HepG2 (cell line): ENCODE measurements around the gene ACTR1A. TPM values are rescaled to one million over a fixed set of nuclear protein-coding genes. Genes with fewer than 3 reads are reported as not detected.

Experiments used
- ATAC-seq: fragments of 200-7000 bp; cut with Tn5 transposase; 3 replicates; pipeline ENCODE4 v1.9.1; 2020; ENCODE audit warnings: mild to moderate bottlenecking, moderate library complexity
- BruUV-seq: library from RNA; stranded (reverse); fragments of 400-500 nt; replicated peaks from 2 replicates; lab custom pipeline; 2021; lab: Mats Ljungman, UMichigan
- CTCF ChIA-PET: fragments of 300-600 bp; formaldehyde crosslinking; extraction: SDS; loops from one replicate; lab custom pipeline; 2021; ENCODE audit warnings: low total read pairs, inconsistent platforms, low intra/inter-chr PET ratio; lab: Yijun Ruan, JAX
- POLR2A ChIA-PET: fragments of 350-600 bp; sonication (Branson Sonifier 250); formaldehyde crosslinking; loops from one replicate; lab custom pipeline; 2020; ENCODE audit warnings: antibody characterized with exemption, inconsistent platforms; lab: Yijun Ruan, JAX
- DNase-seq: peaks from one replicate; pipeline ENCODE4 v3.0.0-alpha.2; 2015; ENCODE audit warnings: low spot score
- FAIRE-seq: peaks from 3 replicates; lab custom pipeline; 2011; peaks lifted over from hg19 to GRCh38; lab: Jason Lieb, UNC
- H2AFZ ChIP-seq: one replicate; pipeline ENCODE4 v1.6.1; 2011; ENCODE audit warnings: low read length, inconsistent platforms
- H3K27ac ChIP-seq: fragments of 300-600 bp; 3 replicates; pipeline ENCODE4 v1.8.0; 2011; ENCODE audit warnings: mixed run types, mild to moderate bottlenecking, mixed read lengths, low read length, inconsistent platforms; ENCODE audit not compliant: insufficient read depth; ENCODE audit errors: extremely low read length
- H3K27me3 ChIP-seq, 2 experiments: fragments of 200-600 bp in 1 of 2; 2 replicates in 1 of 2; 3 replicates in 1 of 2; pipeline versions ENCODE4 v1.6.0 to v1.8.0; 2011; ENCODE audit warnings: low read length in 2 of 2, mild to moderate bottlenecking in 2 of 2, moderate library complexity in 2 of 2, inconsistent platforms in 1 of 2; ENCODE audit not compliant: insufficient read depth in 2 of 2, control insufficient read depth in 1 of 2
- H3K36me3 ChIP-seq, 2 experiments: fragments of 200-600 bp in 1 of 2; replicated peaks in 1 of 2; 2 replicates in 1 of 2; 3 replicates in 1 of 2; pipeline versions ENCODE4 v1.5.1 to v1.8.0; 2011; ENCODE audit warnings: low read length in 2 of 2, inconsistent platforms in 1 of 2; ENCODE audit not compliant: insufficient read depth in 2 of 2, control insufficient read depth in 1 of 2
- H3K4me1 ChIP-seq: 2 replicates; pipeline ENCODE4 v1.5.1; 2012; ENCODE audit warnings: low read length, inconsistent platforms; ENCODE audit not compliant: insufficient read depth
- H3K4me2 ChIP-seq: 2 replicates; pipeline ENCODE4 v1.6.0; 2011; ENCODE audit warnings: low read depth, low read length, inconsistent platforms
- H3K4me3 ChIP-seq, 3 experiments: fragments of 200-600 bp in 1 of 3; sonication (generic), shearing (Covaris generic) in 1 of 3; replicated peaks in 1 of 3; 2 replicates each; pipeline ENCODE4 v1.5.1; 2011 to 2016; ENCODE audit warnings: low read length in 3 of 3, inconsistent platforms in 2 of 3, low read depth in 2 of 3, mild to moderate bottlenecking in 2 of 3, control low read depth in 1 of 3, mixed read lengths in 1 of 3; ENCODE audit not compliant: insufficient read depth in 1 of 3
- H3K79me2 ChIP-seq: one replicate; pipeline ENCODE4 v1.6.1; 2011; ENCODE audit warnings: low read length, inconsistent platforms; ENCODE audit not compliant: insufficient read depth
- H3K9ac ChIP-seq: 2 replicates; pipeline ENCODE4 v1.6.0; 2011; ENCODE audit warnings: mild to moderate bottlenecking, low read depth, low read length, inconsistent platforms; ENCODE audit not compliant: insufficient read depth
- H3K9me3 ChIP-seq: 2 replicates; pipeline ENCODE4 v1.5.1; 2012; ENCODE audit warnings: mild to moderate bottlenecking, low read length
- H4K20me1 ChIP-seq: 2 replicates; pipeline ENCODE4 v1.6.0; 2011; ENCODE audit warnings: inconsistent platforms, mild to moderate bottlenecking, low read length, moderate library complexity; ENCODE audit not compliant: insufficient read depth
- BRD4 ChIP-seq: sonication (generic); formaldehyde crosslinking; IDR thresholded peaks from 2 replicates; pipeline ENCODE4 v1.4.0; 2020; ENCODE audit warnings: missing genetic modification reagents
- EEA1 ChIP-seq: sonication (generic); formaldehyde crosslinking; IDR thresholded peaks from 2 replicates; pipeline ENCODE4 v1.5.1; 2020; ENCODE audit warnings: mild to moderate bottlenecking, missing genetic modification reagents, borderline replicate concordance
- FIP1L1 ChIP-seq: fragments of 200-400 bp; formaldehyde crosslinking; IDR thresholded peaks from 2 replicates; pipeline ENCODE4 v1.6.1; 2018; ENCODE audit warnings: low read depth, mild to moderate bottlenecking, low read length, moderate library complexity, borderline replicate concordance; ENCODE audit not compliant: insufficient read depth
- NR2F2 ChIP-seq: IDR thresholded peaks from 2 replicates; pipeline ENCODE4 v1.6.1; 2012; ENCODE audit warnings: low read depth, inconsistent platforms, borderline replicate concordance
- TCF7 ChIP-seq: sonication (generic); IDR thresholded peaks from 2 replicates; pipeline ENCODE4 v1.6.1; 2016; ENCODE audit warnings: antibody characterized with exemption, low read depth
- ZEB1 ChIP-seq: IDR thresholded peaks from 2 replicates; pipeline ENCODE4 v1.6.1; 2012; ENCODE audit warnings: mild to moderate bottlenecking, low read depth, inconsistent platforms; ENCODE audit not compliant: insufficient replicate concordance
- ZMYM3 ChIP-seq: sonication (generic); formaldehyde crosslinking; IDR thresholded peaks from 2 replicates; pipeline ENCODE4 v1.5.1; 2020; ENCODE audit warnings: mild to moderate bottlenecking, missing genetic modification reagents
- ZNF138 ChIP-seq: sonication (generic); formaldehyde crosslinking; IDR thresholded peaks from 2 replicates; pipeline ENCODE4 v1.5.0; 2020; ENCODE audit warnings: mild to moderate bottlenecking, low read depth, missing genetic modification reagents
- ZNF629 ChIP-seq: sonication (generic); formaldehyde crosslinking; conservative IDR thresholded peaks from 2 replicates; pipeline ENCODE4 v1.5.0; 2020; ENCODE audit warnings: missing genetic modification reagents
- ZNF703 ChIP-seq: sonication (generic); formaldehyde crosslinking; IDR thresholded peaks from 2 replicates; pipeline ENCODE4 v1.5.1; 2020; ENCODE audit warnings: missing genetic modification reagents, mild to moderate bottlenecking, moderate library complexity, borderline replicate concordance
- ZNF883 ChIP-seq: sonication (generic); formaldehyde crosslinking; IDR thresholded peaks from 2 replicates; pipeline ENCODE4 v1.5.1; 2020; ENCODE audit warnings: mild to moderate bottlenecking, missing genetic modification reagents; ENCODE audit errors: not compliant biosample characterization
- ZSCAN20 ChIP-seq: sonication (generic); formaldehyde crosslinking; IDR thresholded peaks from 2 replicates; pipeline ENCODE4 v1.4.0; 2020; ENCODE audit warnings: missing genetic modification reagents, mild to moderate bottlenecking, borderline replicate concordance
- WGBS: methylation state at CpG from one replicate; pipeline ENCODE4 v1.1.6; 2017; ENCODE audit warnings: low lambda C conversion rate; 5-methylcytosine and 5-hydroxymethylcytosine counted together
- in situ Hi-C: cut with HindIII; loops from 2 replicates; pipeline ENCODE4 v1.10.0; 2017; ENCODE audit warnings: low pct_unique_long_range_greater_than_20kb; ENCODE audit not compliant: extremely low pct_ligation_motif_present
- intact Hi-C: fragments of 100-400 bp; cut with micrococcal nuclease; formaldehyde crosslinking; loops from one replicate; pipeline ENCODE4 v1.10.0; 2022; ENCODE audit not compliant: unreplicated experiment
- polyA plus RNA-seq, 8 experiments: library from polyadenylated mRNA; depleted of rRNA in 3 of 8; stranded (reverse) in 7 of 8; unstranded in 1 of 8; fragments of >200 nt; fragmentation: Illumina TruSeq in 4 of 8; extraction: Trizol in 4 of 8; gene quantifications; 2 replicates each; pipeline versions ENCODE4 v1.2.1 to v1.2.3, GENCODE V29; 2011 to 2016; ENCODE audit warnings: low read depth in 4 of 8, missing spikeins in 1 of 8, mixed read lengths in 1 of 8; ENCODE audit not compliant: insufficient read depth in 1 of 8
- total RNA-seq, 5 experiments: library from RNA; depleted of rRNA; stranded (reverse); fragments of >200 nt; fragmentation: Illumina TruSeq; extraction: Trizol; gene quantifications; 2 replicates each; pipeline ENCODE4 v1.2.3, GENCODE V29; 2016; ENCODE audit warnings: low read depth in 1 of 5
- TF ChIP-seq, protein P1 (sequence below): sonication (generic); formaldehyde crosslinking; IDR thresholded peaks from 2 replicates; pipeline ENCODE4 v1.4.0; 2020; ENCODE audit warnings: missing genetic modification reagents
- TF ChIP-seq, protein P2 (sequence below): sonication (generic); formaldehyde crosslinking; IDR thresholded peaks from 2 replicates; pipeline ENCODE4 v1.8.1; 2023; ENCODE audit warnings: mild to moderate bottlenecking, missing genetic modification reagents, borderline replicate concordance
- TF ChIP-seq, protein P3 (sequence below): sonication (generic); formaldehyde crosslinking; conservative IDR thresholded peaks from 2 replicates; pipeline ENCODE4 v1.8.0; 2022; ENCODE audit warnings: mild to moderate bottlenecking, moderate library complexity, missing genetic modification reagents
- TF ChIP-seq, protein P4 (sequence below): sonication (generic); formaldehyde crosslinking; IDR thresholded peaks from 2 replicates; pipeline ENCODE4 v1.5.0; 2020; ENCODE audit warnings: mild to moderate bottlenecking, missing genetic modification reagents
- TF ChIP-seq, protein P5 (sequence below): sonication (generic); formaldehyde crosslinking; IDR thresholded peaks from 2 replicates; pipeline ENCODE4 v1.5.0; 2020; ENCODE audit warnings: mild to moderate bottlenecking, missing genetic modification reagents

The ACTR1A gene
- total and polyA plus RNA-seq, 2 of the 13 experiments (the other 11 are each of a cell fraction or from before 2014, with no cell fraction given) = 59.6 to 62.8 TPM

DNA sequence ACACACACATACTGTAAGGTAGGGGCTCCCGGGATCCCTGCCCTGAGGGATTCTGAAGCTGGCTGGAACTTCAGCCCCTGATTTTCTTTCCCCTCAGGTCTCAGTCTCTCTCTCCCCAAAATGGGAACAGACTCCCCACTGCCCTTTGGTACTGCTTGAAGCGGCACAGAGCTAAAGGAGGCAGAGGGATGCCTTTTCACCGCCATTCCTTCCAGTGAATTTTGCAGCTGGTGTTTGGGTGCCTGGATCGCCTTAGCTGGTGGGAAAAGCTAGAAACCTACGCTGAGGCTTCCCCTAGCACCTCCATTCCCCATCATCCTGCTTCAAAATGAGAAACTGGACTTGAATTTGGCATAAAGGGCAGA lies 67.4 kb downstream of the ACTR1A start:
- Histone ChIP-seq H3K4me1 (peaks cover 35% of the 10 kb centered on the region), H3K79me2 (peaks cover 5% of the 10 kb centered on the region), H3K27me3 (no peaks in the 10 kb centered on the region; a peak in 1 of 5 replicates), H3K4me2 (peak overlapping the region; percentile 97), H3K4me3 (peak overlapping the region; percentile 44 to 76 (median 75)), H3K27ac (peak overlapping the region; percentile 72), H2AFZ (no peak overlapping the region), H4K20me1 (no peaks in the 10 kb centered on the region), H3K9ac (peak overlapping the region; percentile 68), H3K9me3 (no peaks in the 10 kb centered on the region), H3K36me3 (no peaks in the 10 kb centered on the region)
- POLR2A ChIA-PET = interaction anchor here (0.6 to 6.8 kb wide), 7 partner anchors 13 to 283 kb away, joined by 3 to 135 read pairs (median 3); partner anchors contain the start of genes C10orf95, FBXL15, NOLC1 and PSD
- in situ Hi-C loops (no loop called here), intact Hi-C loops (no loop called here)
- peak; percentile 6 for ATAC-seq
- 6% methylated on average over 5 of the region's 5 CpGs for WGBS
- BruUV-seq = no TSS peak
- no peak for FAIRE-seq
- CTCF ChIA-PET = no interaction called here
- no peak for DNase-seq
- TF ChIP-seq, protein P1, sequence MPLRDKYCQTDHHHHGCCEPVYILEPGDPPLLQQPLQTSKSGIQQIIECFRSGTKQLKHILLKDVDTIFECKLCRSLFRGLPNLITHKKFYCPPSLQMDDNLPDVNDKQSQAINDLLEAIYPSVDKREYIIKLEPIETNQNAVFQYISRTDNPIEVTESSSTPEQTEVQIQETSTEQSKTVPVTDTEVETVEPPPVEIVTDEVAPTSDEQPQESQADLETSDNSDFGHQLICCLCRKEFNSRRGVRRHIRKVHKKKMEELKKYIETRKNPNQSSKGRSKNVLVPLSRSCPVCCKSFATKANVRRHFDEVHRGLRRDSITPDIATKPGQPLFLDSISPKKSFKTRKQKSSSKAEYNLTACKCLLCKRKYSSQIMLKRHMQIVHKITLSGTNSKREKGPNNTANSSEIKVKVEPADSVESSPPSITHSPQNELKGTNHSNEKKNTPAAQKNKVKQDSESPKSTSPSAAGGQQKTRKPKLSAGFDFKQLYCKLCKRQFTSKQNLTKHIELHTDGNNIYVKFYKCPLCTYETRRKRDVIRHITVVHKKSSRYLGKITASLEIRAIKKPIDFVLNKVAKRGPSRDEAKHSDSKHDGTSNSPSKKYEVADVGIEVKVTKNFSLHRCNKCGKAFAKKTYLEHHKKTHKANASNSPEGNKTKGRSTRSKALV (CRISPR knock-in tag) = no peak
- TF ChIP-seq ZMYM3 (peak; percentile 14; the same call in 1 of the 2 replicates), ZNF138 (CRISPR knock-in tag) (no peak), BRD4 (CRISPR knock-in tag) (0 out of 2 replicates have a peak, but pooled peaks have one; percentile 41), FIP1L1 (no peak), NR2F2 (peak; percentile 11; the same call in 1 of the 2 replicates), ZNF629 (peak; percentile 90), TCF7 (no peak), EEA1 (CRISPR knock-in tag) (no peak), ZNF703 (CRISPR knock-in tag) (no peak), ZEB1 (peak; percentile 17), ZSCAN20 (CRISPR knock-in tag) (no peak), ZNF883 (no peak)
- TF ChIP-seq, protein P2, sequence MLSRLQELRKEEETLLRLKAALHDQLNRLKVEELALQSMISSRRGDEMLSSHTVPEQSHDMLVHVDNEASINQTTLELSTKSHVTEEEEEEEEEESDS = no peak
- TF ChIP-seq, protein P3, sequence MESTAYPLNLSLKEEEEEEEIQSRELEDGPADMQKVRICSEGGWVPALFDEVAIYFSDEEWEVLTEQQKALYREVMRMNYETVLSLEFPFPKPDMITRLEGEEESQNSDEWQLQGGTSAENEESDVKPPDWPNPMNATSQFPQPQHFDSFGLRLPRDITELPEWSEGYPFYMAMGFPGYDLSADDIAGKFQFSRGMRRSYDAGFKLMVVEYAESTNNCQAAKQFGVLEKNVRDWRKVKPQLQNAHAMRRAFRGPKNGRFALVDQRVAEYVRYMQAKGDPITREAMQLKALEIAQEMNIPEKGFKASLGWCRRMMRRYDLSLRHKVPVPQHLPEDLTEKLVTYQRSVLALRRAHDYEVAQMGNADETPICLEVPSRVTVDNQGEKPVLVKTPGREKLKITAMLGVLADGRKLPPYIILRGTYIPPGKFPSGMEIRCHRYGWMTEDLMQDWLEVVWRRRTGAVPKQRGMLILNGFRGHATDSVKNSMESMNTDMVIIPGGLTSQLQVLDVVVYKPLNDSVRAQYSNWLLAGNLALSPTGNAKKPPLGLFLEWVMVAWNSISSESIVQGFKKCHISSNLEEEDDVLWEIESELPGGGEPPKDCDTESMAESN (CRISPR knock-in tag) = no peak
- TF ChIP-seq, protein P4, sequence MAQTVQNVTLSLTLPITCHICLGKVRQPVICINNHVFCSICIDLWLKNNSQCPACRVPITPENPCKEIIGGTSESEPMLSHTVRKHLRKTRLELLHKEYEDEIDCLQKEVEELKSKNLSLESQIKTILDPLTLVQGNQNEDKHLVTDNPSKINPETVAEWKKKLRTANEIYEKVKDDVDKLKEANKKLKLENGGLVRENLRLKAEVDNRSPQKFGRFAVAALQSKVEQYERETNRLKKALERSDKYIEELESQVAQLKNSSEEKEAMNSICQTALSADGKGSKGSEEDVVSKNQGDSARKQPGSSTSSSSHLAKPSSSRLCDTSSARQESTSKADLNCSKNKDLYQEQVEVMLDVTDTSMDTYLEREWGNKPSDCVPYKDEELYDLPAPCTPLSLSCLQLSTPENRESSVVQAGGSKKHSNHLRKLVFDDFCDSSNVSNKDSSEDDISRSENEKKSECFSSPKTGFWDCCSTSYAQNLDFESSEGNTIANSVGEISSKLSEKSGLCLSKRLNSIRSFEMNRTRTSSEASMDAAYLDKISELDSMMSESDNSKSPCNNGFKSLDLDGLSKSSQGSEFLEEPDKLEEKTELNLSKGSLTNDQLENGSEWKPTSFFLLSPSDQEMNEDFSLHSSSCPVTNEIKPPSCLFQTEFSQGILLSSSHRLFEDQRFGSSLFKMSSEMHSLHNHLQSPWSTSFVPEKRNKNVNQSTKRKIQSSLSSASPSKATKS (CRISPR knock-in tag) = no peak
- TF ChIP-seq, protein P5, sequence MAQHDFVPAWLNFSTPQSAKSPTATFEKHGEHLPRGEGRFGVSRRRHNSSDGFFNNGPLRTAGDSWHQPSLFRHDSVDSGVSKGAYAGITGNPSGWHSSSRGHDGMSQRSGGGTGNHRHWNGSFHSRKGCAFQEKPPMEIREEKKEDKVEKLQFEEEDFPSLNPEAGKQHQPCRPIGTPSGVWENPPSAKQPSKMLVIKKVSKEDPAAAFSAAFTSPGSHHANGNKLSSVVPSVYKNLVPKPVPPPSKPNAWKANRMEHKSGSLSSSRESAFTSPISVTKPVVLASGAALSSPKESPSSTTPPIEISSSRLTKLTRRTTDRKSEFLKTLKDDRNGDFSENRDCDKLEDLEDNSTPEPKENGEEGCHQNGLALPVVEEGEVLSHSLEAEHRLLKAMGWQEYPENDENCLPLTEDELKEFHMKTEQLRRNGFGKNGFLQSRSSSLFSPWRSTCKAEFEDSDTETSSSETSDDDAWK (CRISPR knock-in tag) = no peak
